BE2C (cell line): ENCODE results near the gene CNOT2.

Experiments used
- DNase-seq: peaks from one replicate; pipeline ENCODE4 v3.0.0-alpha.2; 2020
- H3K27me3 ChIP-seq: fragments of 250-450 bp; sonication (Bioruptor Pico); 2 replicates; pipeline ENCODE4 v1.5.1; 2020; ENCODE audit warnings: mild to moderate bottlenecking
- H3K36me3 ChIP-seq: fragments of 250-450 bp; sonication (Bioruptor Pico); 2 replicates; pipeline ENCODE4 v1.5.1; 2020; ENCODE audit warnings: mild to moderate bottlenecking
- H3K4me1 ChIP-seq: fragments of 250-450 bp; sonication (Bioruptor Pico); 2 replicates; pipeline ENCODE4 v1.5.1; 2020
- H3K4me3 ChIP-seq: 2 replicates; pipeline ENCODE4 v1.5.1; 2011; ENCODE audit warnings: low read depth, low read length
- H3K9me3 ChIP-seq: fragments of 250-450 bp; sonication (Bioruptor Pico); 2 replicates; pipeline ENCODE4 v1.5.1; 2020
- TF ChIP-seq, protein P1 (sequence below): IDR thresholded peaks from 2 replicates; pipeline ENCODE4 v1.5.1; 2012; ENCODE audit warnings: mild to moderate bottlenecking, low read depth, low read length

Gene CNOT2

DNA sequence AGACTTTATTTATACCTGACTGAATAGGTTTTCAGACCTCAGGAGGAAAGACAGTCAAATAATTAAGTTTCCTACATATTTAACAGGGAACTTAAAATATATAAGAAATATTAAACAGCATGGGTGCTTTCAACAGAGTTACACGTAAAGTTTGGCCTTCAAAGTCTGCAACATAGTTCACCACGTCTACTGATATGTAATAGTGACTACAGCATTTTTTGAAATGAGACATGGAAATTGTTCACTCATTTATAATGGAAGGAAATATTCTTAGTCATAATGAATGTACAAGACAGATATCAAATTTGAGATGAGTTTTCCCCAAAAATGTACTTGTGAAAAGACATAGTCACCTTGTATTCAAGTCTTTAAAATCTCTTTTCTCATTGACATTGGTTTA lies 66.1 kb downstream of the CNOT2 start:
- Histone ChIP-seq H3K4me1 (no peaks in the 10 kb centered on the region; the same call in 1 of the 2 replicates), H3K9me3 (no peaks in the 10 kb centered on the region), H3K36me3 (peaks cover 10% of the 10 kb centered on the region), H3K4me3 (no peak overlapping the region), H3K27me3 (no peaks in the 10 kb centered on the region)
- DNase-seq: no peak
- TF ChIP-seq, protein P1, sequence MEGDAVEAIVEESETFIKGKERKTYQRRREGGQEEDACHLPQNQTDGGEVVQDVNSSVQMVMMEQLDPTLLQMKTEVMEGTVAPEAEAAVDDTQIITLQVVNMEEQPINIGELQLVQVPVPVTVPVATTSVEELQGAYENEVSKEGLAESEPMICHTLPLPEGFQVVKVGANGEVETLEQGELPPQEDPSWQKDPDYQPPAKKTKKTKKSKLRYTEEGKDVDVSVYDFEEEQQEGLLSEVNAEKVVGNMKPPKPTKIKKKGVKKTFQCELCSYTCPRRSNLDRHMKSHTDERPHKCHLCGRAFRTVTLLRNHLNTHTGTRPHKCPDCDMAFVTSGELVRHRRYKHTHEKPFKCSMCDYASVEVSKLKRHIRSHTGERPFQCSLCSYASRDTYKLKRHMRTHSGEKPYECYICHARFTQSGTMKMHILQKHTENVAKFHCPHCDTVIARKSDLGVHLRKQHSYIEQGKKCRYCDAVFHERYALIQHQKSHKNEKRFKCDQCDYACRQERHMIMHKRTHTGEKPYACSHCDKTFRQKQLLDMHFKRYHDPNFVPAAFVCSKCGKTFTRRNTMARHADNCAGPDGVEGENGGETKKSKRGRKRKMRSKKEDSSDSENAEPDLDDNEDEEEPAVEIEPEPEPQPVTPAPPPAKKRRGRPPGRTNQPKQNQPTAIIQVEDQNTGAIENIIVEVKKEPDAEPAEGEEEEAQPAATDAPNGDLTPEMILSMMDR: no peak

- TF ChIP-seq, protein P1: no peak
- no peak for DNase-seq
- Histone ChIP-seq H3K9me3 (no peaks in the 10 kb centered on the region), H3K36me3 (peaks cover 5% of the 10 kb centered on the region; the same call in 1 of the 2 replicates), H3K4me1 (no peaks in the 10 kb centered on the region; the same call in 1 of the 2 replicates), H3K4me3 (no peak overlapping the region), H3K27me3 (no peaks in the 10 kb centered on the region)
These were observed 70.9 kb downstream of the CNOT2 start for GRCh38 chr12:70314145-70314544.

DNA sequence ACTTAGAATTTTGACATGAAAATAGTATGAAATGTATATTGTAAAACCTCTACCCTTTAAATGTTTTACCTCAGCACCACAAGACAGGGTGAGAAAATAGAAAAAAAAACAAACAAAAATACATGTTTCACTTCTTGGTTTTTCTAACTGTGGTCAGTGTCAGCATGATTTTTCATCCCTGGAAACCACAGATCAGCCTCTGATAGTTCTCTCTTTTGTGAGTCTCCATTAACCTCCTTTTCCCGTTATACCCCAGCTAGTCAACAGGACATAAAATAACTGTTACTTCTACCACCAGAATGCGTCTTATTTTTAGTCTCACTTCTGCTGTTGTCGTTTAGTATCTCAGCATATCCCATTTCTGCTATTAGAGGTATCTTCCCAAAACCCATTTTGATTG lies 74.5 kb downstream of the CNOT2 start:
- Histone ChIP-seq H3K27me3 (no peaks in the 10 kb centered on the region), H3K4me1 (no peaks in the 10 kb centered on the region), H3K4me3 (no peak overlapping the region), H3K36me3 (no peaks in the 10 kb centered on the region), H3K9me3 (no peaks in the 10 kb centered on the region)
- TF ChIP-seq, protein P1: no peak
- DNase-seq: no peak

- Histone ChIP-seq H3K4me3 (no peak overlapping the region), H3K4me1 (no peaks in the 10 kb centered on the region), H3K36me3 (no peaks in the 10 kb centered on the region), H3K27me3 (no peaks in the 10 kb centered on the region), H3K9me3 (no peaks in the 10 kb centered on the region)
- DNase-seq: no peak
- TF ChIP-seq, protein P1: no peak
These were observed 76.4 kb downstream of the CNOT2 start for GRCh38 chr12:70319605-70320004.

DNA sequence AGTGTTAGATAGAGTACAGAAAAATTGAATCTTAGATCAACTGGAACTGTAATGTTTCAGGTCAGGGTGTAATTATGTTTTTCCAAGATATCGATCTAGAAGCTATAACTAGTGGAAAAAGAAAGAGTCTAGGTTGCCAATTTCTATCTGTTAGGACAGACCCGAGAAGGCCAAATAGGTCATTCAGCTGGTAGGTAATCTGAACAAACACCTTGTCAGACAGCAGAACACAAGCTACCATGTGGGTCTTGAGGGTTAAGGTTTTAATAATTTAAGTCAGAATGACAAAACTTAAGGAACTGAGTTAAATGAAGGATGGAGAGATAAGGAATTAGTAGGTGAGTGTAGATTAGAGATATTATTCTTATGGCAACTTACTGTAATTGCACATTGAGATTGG lies 78.0 kb downstream of the CNOT2 start:
- Histone ChIP-seq H3K4me1 (no peaks in the 10 kb centered on the region), H3K27me3 (no peaks in the 10 kb centered on the region), H3K4me3 (no peak overlapping the region), H3K36me3 (no peaks in the 10 kb centered on the region), H3K9me3 (no peaks in the 10 kb centered on the region)
- DNase-seq: no peak
- TF ChIP-seq, protein P1: no peak

DNA sequence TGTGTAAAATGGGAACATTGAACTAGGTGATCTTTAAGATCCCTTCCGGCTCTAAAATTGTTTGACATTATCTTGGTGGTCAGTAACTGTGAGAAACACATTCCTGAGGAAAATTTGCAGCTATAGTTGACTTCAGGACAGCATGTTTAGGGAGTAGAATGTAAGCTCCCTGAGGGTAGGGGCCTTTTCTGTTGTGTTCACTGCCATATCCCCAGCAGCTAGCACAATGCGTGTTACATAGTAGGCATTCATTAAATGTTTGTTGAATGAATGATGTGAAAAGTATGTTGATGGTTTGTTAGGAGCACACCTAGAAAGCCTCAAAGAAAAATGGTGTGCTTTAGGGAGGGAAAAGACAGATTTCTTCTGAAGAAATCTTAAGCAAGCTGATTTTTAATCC lies 84.3 kb downstream of the CNOT2 start:
- H3K36me3 ChIP-seq: no peaks in the 10 kb centered on the region; the same call in 1 of the 2 replicates
- no peak for DNase-seq
- peaks cover 4% of the 10 kb centered on the region; the same call in 1 of the 2 replicates for H3K4me1 ChIP-seq
- H3K9me3 ChIP-seq: no peaks in the 10 kb centered on the region
- TF ChIP-seq, protein P1: no peak
- H3K27me3 ChIP-seq: no peaks in the 10 kb centered on the region
- no peak overlapping the region for H3K4me3 ChIP-seq
